Activated CD8-positive, alpha-beta memory T cell treated with anti-CD3 and anti-CD28 coated beads, Interleukin-2, amount 50 U/mL, for 4 hours (primary cell): ENCODE data around the gene HIVEP3.

Experiments
- DNase-seq: peaks from one replicate; pipeline ENCODE4 v3.0.0-alpha.2; 2020

HIVEP3 gene

GRCh38 chr1:41920658-41921057 lies 1.9 kb upstream of the HIVEP3 start:
- no peak for DNase-seq

GRCh38 chr1:41919764-41920397 lies 1.2 kb upstream of the HIVEP3 start:
- peak; percentile 72 for DNase-seq

GRCh38 chr1:41919131-41919530 lies 409 bp upstream of the HIVEP3 start:
- DNase-seq, result no peak

- peak; percentile 40 for DNase-seq
Observed at GRCh38 chr1:41917835-41918449, 780 bp downstream of the HIVEP3 start.

GRCh38 chr1:41917076-41917475 lies 1.6 kb downstream of the HIVEP3 start:
- DNase-seq, result no peak

- DNase-seq, result no peak
Observed at GRCh38 chr1:41915786-41916571, 2.7 kb downstream of the HIVEP3 start.

GRCh38 chr1:41914516-41914915 lies 4.2 kb downstream of the HIVEP3 start:
- DNase-seq, result no peak

- DNase-seq, result no peak
Observed at GRCh38 chr1:41913014-41913413, 5.7 kb downstream of the HIVEP3 start.

GRCh38 chr1:41908288-41908895 lies 10.3 kb downstream of the HIVEP3 start:
- DNase-seq, result no peak

GRCh38 chr1:41907446-41907845 lies 11.3 kb downstream of the HIVEP3 start:
- DNase-seq, result no peak

GRCh38 chr1:41906943-41907342 lies 11.8 kb downstream of the HIVEP3 start:
- no peak for DNase-seq

- DNase-seq, result no peak
Observed at GRCh38 chr1:41905093-41905675, 13.5 kb downstream of the HIVEP3 start.

GRCh38 chr1:41902664-41903063 lies 16.1 kb downstream of the HIVEP3 start:
- no peak for DNase-seq

- DNase-seq, result no peak
Observed at GRCh38 chr1:41902159-41902577, 16.6 kb downstream of the HIVEP3 start.

GRCh38 chr1:41901551-41901950 lies 17.2 kb downstream of the HIVEP3 start:
- DNase-seq, result no peak

- DNase-seq, result no peak
Observed at GRCh38 chr1:41900603-41901444, 17.9 kb downstream of the HIVEP3 start.

- DNase-seq, result peak; percentile 53
Observed at GRCh38 chr1:41898191-41898713, 20.5 kb downstream of the HIVEP3 start.

- no peak for DNase-seq
Observed at GRCh38 chr1:41895552-41895951, 23.2 kb downstream of the HIVEP3 start.

- DNase-seq, result no peak
Observed at GRCh38 chr1:41894808-41895483, 23.8 kb downstream of the HIVEP3 start.

GRCh38 chr1:41894101-41894807 lies 24.5 kb downstream of the HIVEP3 start:
- no peak for DNase-seq

- DNase-seq, result no peak
Observed at GRCh38 chr1:41892301-41892781, 26.4 kb downstream of the HIVEP3 start.
